Pulmonary artery endothelial cell (primary cell): ENCODE measurements around the gene KCTD20. TPM values are rescaled to one million over a fixed set of nuclear protein-coding genes. Genes with fewer than 3 reads are reported as not detected.
"Not testable (repeated sequence)": the region's sequence is repeated elsewhere in the genome, so short reads cannot be mapped to it uniquely, and the experiment has no call there.

ENCODE experiments used
- DNase-seq: peaks from one replicate; pipeline ENCODE4 v3.0.0-alpha.2; 2011; ENCODE audit warnings: low read depth, low spot score
- total RNA-seq: library from RNA; depleted of rRNA; stranded (reverse); fragments of >200 nt; gene quantifications from 2 replicates; pipeline ENCODE4 v1.2.3, GENCODE V29; 2014

The KCTD20 gene
- 79.6 and 81.6 TPM in 2 replicates for total RNA-seq

GRCh38 chr6:36442671-36443470 is at the start of gene KCTD20, which contains the start of gene PXT1:
Gene KCTD20, plus strand, starts transcription at chr6:36443000. Its CDS starts 27,098 bp downstream, at chr6:36470098.
Gene PXT1, minus strand, starts transcription at chr6:36442854. Its CDS starts 16,772 bp downstream, at chr6:36426082.
- peak; percentile 45 for DNase-seq

- no peak for DNase-seq
Observed at GRCh38 chr6:36399970-36400369, 42.8 kb upstream of the KCTD20 start.

DNA sequence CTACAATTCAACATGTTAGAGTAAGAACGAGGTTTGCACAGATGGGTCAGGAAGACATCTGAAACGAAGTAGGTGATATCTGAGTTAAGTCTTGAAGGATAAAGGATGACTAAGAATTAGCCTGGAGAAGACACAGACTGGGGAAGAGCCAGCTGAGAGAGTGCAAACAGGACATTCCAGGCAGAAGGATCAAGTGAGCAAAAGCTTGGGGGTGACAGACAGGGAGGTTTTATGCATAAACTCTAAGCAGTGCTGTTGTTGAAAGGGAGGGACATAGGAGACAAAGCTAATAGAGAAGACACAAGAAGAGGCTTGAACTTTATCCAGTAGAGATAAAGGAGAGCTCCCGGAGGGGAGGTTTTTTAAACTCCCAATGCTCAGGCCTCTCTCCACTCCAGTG is 40.3 kb upstream of the KCTD20 start:
- no peak for DNase-seq

- no peak for DNase-seq
Observed at GRCh38 chr6:36404164-36404563, 38.6 kb upstream of the KCTD20 start.

DNA sequence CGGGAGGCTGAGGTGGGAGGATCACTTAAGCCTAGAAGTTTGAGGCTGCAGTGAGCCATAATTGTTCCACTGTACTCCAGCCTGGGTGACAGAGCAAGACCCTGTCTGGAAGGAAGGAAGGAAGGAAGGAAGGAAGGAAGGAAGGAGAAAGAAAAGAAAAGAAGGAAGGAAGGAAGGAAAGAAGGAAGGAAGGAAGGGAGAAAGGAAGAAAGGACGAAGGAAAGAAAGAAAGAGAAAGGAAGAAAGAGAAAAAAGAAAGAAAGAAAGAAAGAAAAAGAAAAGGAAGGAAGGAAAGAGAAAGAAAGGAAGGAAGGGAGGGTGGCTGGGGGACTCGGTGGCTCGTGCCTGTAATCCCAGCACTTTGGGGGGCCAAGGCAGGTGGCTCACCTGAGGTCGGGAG is 33.1 kb upstream of the KCTD20 start:
- DNase-seq: not testable (repeated sequence)

DNA sequence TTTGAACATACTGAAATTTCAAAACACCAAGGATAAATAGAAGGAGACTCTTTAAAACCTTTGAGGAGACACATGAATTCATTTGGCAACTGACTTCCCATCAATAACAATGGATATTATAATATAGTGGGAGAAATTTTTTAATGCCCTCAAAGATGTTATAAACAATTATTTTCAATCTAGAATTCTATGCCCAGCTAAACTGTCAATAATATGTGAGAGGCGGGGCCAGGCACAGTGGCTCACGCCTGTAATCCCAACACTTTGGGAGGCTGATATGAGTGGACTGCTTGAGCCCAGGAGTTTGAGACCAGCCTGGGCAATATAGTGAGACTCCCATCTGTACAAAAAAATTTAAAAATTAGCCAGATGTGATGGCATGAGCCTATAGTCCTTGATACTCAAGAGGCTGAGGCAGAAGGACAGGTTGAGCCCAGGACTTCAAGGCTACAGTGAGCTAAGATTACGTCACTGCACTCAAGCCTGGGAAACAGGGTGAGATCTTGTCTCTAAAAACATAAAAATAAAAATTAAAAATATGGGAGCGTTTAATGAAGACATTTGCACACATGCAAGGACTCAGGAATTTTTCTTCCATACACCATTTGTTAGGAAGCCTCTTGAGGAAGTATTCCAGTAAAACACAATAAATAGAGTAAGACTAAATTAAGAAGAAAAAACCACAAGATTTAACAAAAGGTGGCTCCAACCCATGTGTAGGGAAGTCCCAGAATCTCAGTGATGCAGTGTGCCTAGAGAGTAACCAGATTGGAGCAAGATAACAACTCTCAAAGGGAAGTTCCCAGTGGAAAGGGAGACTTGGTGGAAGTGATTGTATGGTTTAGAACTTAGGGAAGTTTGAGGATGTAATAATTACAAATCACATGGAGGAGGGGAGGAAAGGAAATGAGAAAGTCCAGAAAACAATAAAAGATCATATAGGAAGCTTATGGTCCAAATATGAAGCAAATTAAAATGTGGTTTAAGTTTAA is 29.0 kb upstream of the KCTD20 start:
- DNase-seq: no peak

DNA sequence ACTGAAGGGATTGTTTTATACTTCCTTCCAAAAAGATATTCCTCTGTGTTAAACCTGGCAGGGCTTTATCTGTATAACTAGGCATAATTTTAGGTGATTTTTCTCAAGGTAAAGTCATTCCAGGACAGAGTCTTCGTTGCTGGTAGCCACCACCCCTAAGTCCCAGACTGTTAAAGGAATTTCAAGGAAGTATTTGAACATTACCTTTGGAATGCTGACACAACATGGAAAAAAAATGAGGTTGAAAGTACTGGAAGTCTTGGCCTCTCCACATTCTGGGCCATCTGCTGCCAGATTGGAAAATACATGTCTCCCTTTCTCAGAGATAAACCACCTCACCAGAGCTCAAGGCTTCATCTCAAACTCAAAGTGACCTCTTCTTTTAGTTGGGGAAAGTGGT is 28.3 kb upstream of the KCTD20 start:
- DNase-seq: no peak

DNA sequence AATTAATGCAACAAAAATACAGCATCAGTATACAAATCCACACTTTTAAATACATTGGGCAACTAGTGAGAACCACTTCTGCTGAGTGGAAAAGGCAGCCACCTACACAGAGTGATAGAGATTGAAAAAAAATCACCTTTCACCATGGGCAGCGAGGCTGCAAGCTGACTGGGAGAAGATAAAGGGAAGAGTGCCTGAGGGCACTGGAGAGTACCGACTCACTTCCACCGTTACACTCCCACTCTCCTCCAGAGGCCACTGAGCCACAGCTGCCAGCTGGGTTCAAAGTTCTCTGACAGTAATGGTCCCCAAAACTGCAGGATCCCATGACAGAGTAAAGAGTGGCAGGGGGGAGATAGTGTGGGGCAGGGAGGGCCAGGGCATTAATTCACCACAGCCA is 24.2 kb upstream of the KCTD20 start:
- DNase-seq: no peak

GRCh38 chr6:36419310-36419709 is 23.5 kb upstream of the KCTD20 start:
- DNase-seq: no peak

GRCh38 chr6:36422714-36423100 is 20.1 kb upstream of the KCTD20 start:
- no peak for DNase-seq

DNA sequence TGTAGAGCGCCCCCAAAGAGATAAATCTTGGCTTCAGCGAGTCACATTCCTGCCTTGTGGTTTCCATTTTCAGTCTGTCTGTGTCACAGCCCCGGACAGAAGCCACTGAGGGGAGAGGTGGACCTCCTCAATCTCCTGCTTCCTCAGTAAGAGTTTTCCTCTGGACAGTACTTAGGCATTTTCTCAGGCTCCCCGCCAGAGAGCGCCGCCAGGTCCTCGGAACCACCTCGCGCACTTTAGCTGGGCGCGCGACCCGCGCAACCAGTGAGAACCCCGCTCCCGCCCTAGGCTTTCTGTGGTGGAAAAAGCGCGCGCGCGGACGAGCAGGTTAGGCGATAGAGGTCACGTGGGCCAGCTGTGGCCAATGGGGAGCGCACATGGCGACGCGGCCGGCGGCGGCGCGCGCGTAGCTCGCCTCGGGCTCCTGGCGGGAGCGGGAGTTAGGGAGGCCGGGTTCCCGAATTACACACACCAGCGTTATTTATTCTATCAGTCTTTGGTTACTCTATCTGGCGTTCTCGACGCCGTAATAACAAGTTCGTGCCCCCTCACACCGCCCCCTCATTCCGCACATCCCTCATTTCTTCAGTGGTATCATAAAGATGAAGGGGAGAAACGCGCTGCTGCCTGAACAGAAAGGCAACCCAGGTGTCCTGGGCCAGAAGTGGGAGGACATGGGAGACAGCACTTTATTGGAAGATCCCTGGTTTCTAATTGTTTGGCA is 19.5 kb upstream of the KCTD20 start:
- peak; percentile 89 for DNase-seq

- no peak for DNase-seq
Observed at GRCh38 chr6:36426622-36427021, 16.2 kb upstream of the KCTD20 start.

DNA sequence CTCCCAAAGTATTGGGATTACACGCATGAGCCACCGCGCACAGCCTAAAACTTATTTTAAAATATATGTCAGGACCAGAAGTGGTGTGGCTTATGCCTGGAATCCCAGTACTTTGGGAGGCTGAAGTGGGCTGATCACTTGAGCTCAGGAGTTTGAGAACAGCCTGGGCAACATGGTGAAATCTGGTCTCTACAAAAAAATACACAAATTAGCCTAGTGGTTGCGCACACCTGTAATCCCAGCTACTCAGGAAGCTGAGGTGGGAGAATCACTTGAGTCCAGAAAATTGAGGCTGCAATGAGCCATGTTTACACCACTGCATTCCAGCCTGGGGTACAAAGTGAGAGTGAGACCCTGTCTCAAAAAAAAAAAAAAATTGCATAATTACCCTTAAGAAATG is 13.9 kb upstream of the KCTD20 start:
- DNase-seq: no peak

DNA sequence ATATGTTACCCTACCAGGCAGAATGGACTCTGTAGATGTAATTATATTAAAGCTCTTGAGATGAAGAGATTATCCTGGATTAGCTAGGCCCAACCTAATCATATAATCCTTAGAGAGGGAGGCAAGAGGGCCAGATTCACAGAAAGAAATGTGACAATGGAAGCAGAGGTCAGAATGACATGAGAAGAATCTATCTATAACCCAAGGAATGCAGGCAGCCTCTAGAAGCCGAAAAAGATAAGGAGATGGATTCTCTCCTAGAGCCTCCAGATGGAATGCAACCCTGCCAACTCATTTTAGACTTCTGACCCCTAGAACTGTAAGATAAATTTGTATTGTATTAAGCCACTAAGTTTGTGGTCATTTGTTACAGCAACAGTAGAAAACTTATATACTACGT is 12.4 kb upstream of the KCTD20 start:
- no peak for DNase-seq

- no peak for DNase-seq
Observed at GRCh38 chr6:36431197-36431596, 11.6 kb upstream of the KCTD20 start.

GRCh38 chr6:36432151-36432671 is 10.6 kb upstream of the KCTD20 start:
- DNase-seq: no peak

DNA sequence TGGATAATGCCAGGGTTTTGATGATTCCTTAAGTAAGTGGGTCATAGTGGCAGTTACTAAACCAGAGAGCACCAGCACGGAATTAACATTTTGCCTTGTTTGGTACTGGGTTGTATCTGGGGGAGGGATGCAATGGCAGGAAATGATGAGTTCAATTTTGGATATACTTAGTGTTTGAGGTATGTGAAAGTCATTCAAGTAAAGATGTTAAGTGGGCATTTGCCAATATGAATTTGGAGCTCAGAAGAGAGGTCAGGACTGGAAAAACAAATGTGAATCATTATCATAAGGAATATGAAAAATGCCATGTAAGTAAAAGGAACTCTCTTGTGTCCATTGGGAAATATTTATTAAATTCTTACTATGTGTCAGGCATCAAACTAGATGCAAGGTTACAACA is 6.3 kb upstream of the KCTD20 start:
- DNase-seq: no peak

DNA sequence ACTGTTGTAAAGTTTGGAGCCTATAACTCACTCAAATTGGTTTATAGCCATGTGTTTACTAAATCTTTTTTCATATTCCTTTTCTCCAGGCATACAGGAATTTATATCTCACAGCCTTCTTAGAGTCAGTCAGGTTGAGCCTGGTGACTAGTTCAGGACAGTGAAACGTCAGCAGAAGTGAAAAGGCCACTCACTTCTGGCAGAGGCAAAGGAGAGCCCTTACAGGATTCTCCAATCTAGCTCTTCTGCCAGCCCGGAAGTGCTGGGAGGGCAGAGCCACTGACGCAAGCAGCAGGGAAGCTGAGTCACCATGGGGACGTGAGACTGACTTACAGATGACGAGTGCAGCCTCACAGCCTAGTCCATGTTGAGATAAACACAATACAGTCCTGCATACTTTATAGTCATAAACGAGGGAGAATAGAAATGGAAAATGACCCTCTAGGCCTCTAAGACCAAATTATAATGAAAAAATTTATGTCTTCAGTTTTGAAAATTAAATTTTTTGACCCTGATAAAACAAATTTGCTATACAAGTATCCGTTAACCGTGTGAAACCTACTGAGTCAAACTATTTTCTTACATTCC is 1.4 kb upstream of the KCTD20 start:
- DNase-seq: peak; percentile 98

DNA sequence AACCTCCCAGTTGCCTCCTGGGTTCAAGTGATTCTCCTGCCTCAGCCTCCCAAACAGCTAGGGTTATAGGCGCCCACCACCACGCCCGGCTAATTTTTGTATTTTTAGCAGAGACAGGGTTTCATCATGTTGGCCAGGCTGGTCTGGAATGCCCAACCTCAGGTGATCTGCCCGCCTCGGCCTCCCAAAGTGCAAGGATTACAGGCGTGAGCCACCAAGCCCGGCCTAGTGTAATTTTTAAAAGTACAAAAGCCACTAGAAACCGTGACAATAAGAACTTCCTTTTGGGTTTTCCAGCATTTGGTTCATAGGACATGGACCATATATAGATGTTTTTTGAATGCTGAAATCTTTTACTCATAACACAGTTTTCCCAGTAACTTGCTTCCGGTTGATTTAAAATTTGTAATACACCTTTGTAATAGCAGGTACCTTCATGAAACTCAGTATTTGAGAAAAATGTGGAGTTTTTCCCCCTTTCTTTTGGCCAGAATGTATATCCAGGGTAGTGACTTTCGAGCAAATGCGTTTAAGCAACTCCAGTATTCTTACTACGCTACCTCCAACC is 613 bp upstream of the KCTD20 start:
- no peak for DNase-seq
